Subcutaneous adipose tissue (tissue), 4 donors: ENCODE results near the gene STAG1. TPM values are rescaled to one million over a fixed set of nuclear protein-coding genes. Genes with fewer than 3 reads are reported as not detected.

ENCODE experiments used
- CTCF ChIP-seq: fragments of 450-650 bp; IDR thresholded peaks from one replicate; pipeline ENCODE4 v1.5.1; 2016; ENCODE audit warnings: low read depth, mild to moderate bottlenecking, control low read depth, antibody characterized with exemption, moderate library complexity
- total RNA-seq, 4 donors: library from RNA; depleted of rRNA; stranded (reverse); fragments of >200 nt; gene quantifications; one replicate each; pipeline ENCODE4 v1.1.0, GENCODE V29; 2016

Gene STAG1
- total RNA-seq, 4 donors from 2014 or later = 40.9 to 69.0 (median 54.0) TPM

DNA sequence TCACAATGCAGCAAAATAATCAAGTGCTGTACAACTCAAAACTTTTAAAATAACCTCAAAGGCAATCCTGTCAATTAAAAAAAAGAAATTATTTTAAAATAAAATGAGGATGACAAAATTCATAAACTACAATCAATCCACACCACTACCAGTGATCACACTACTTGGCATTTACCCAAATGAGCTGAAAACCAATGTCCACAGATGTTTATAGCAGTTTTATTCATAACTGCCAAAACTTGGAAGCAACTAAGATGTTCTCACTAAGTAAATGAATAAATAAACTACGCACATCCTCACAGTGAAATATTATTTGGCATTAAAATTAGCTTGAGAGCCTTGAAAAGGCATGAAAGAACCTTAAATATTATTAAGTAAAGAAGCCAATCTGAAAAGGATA is 121.3 kb downstream of the STAG1 start:
- TF ChIP-seq CTCF = no peak

- no peak for TF ChIP-seq CTCF
Measured at GRCh38 chr3:136626493-136626892, 125.7 kb downstream of the STAG1 start.

GRCh38 chr3:136624894-136625815 is 127.0 kb downstream of the STAG1 start:
- TF ChIP-seq CTCF = no peak

GRCh38 chr3:136624371-136624770 is 127.8 kb downstream of the STAG1 start:
- TF ChIP-seq CTCF = no peak

DNA sequence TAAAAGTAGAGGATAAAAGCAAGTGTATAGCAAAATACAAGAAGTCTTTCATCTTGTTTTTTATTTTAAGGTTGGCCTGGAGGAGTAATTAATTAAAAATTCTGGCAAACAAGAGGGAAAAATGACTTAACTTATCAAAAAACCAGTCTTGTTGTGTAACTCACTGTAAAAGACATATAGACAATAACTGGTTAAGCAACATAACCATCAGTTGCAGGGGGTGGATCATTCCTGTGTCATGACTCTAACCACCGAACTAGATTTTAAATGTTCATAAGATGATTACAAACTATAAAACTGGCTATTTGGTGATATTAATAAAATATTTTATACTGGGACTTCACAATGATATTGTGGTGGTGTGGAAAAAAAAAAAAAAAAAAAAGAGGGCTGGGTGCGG is 130.6 kb downstream of the STAG1 start:
- no peak for TF ChIP-seq CTCF

DNA sequence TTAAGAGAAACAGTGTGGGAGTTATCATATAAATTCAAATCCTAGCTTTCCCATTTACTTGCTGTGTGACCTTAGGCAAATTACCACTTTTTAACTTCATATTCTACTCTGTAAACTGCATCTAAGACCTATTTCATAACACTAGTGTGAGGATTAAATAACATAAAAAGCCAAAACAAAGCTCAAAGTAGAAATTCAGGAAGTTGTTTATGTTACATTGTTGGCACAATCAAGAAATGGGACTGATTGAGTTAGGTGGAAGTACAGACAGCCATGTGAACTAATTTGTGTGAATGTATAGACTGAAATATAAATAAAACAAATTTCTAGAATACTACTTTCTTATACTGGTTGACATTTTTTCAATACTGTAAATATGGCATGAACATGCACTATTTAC is 131.7 kb downstream of the STAG1 start:
- TF ChIP-seq CTCF = no peak

GRCh38 chr3:136617198-136617597 is 135.0 kb downstream of the STAG1 start:
- no peak for TF ChIP-seq CTCF
